K562 (cell line): ENCODE data around the gene POU2F1. TPM values are rescaled to one million over a fixed set of nuclear protein-coding genes. Genes with fewer than 3 reads are reported as not detected.

Experiments
- ATAC-seq: fragments of 200-7000 bp; cut with Tn5 transposase; 3 replicates; pipeline ENCODE4 v1.9.1; 2020; ENCODE audit warnings: moderate library complexity
- BruUV-seq: library from RNA; stranded (reverse); fragments of 400-500 nt; replicated peaks from 2 replicates; lab custom pipeline; 2021; lab: Mats Ljungman, UMichigan
- CTCF ChIA-PET: fragments of 300-600 bp; formaldehyde crosslinking; extraction: SDS; loops from one replicate; lab custom pipeline; 2021; ENCODE audit warnings: low intra/inter-chr PET ratio; lab: Yijun Ruan, JAX
- POLR2A ChIA-PET: fragments of 300-600, 350-650 bp; sonication (Branson Sonifier 250); formaldehyde crosslinking; extraction: SDS; loops from one replicate; lab custom pipeline; 2021; ENCODE audit warnings: antibody characterized with exemption, inconsistent platforms; lab: Yijun Ruan, JAX
- DNase-seq, 4 experiments: peaks; one replicate each; pipeline versions ENCODE4 v3.0.0 to v3.0.0-alpha.2; 2011 to 2018; ENCODE audit warnings: low spot score in 3 of 4, mixed read lengths in 3 of 4; ENCODE audit errors: extremely low read depth in 1 of 4
- FAIRE-seq: peaks from 2 replicates; lab custom pipeline; 2011; peaks lifted over from hg19 to GRCh38; lab: Jason Lieb, UNC
- H2AFZ ChIP-seq: 2 replicates; pipeline ENCODE4 v1.6.0; 2011; ENCODE audit warnings: low read depth, low read length, control low read depth, inconsistent platforms
- H3K27ac ChIP-seq: fragments of 200-600 bp; 3 replicates; pipeline ENCODE4 v1.8.0; 2011; ENCODE audit warnings: low read depth, mild to moderate bottlenecking, control low read depth, inconsistent platforms, low read length, moderate library complexity, mixed read lengths; ENCODE audit errors: extremely low read depth
- H3K27me3 ChIP-seq, 2 experiments: fragments of 300-600 bp in 1 of 2; 2 replicates in 1 of 2; 3 replicates in 1 of 2; pipeline versions ENCODE4 v1.6.0 to v1.8.0; 2011; ENCODE audit warnings: inconsistent platforms in 2 of 2, low read length in 2 of 2, mild to moderate bottlenecking in 1 of 2, mixed read lengths in 1 of 2, moderate library complexity in 1 of 2; ENCODE audit not compliant: control insufficient read depth in 2 of 2, insufficient read depth in 2 of 2
- H3K36me3 ChIP-seq: fragments of 300-600 bp; 3 replicates; pipeline ENCODE4 v1.8.0; 2011; ENCODE audit warnings: mild to moderate bottlenecking, low read length, inconsistent platforms; ENCODE audit not compliant: control insufficient read depth, insufficient read depth
- H3K4me1 ChIP-seq, 2 experiments: fragments of 200-600 bp in 1 of 2; replicated peaks in 1 of 2; 2 replicates in 1 of 2; 3 replicates in 1 of 2; pipeline versions ENCODE4 v1.5.1 to v1.8.0; 2011; ENCODE audit warnings: inconsistent platforms in 2 of 2, low read length in 2 of 2, mild to moderate bottlenecking in 1 of 2, mixed read lengths in 1 of 2, moderate library complexity in 1 of 2; ENCODE audit not compliant: control insufficient read depth in 2 of 2, insufficient read depth in 2 of 2
- H3K4me2 ChIP-seq: 2 replicates; pipeline ENCODE4 v1.6.1; 2011; ENCODE audit warnings: low read length, control low read depth, inconsistent platforms, mixed read lengths; ENCODE audit not compliant: insufficient read depth
- H3K4me3 ChIP-seq: fragments of 200-600 bp; sonication (generic), shearing (Covaris generic); 2 replicates; pipeline ENCODE4 v1.5.1; 2016; ENCODE audit warnings: control low read depth, inconsistent platforms
- H3K79me2 ChIP-seq: fragments of 200-600 bp; 3 replicates; pipeline ENCODE4 v1.8.0; 2011; ENCODE audit warnings: low read length, inconsistent platforms; ENCODE audit not compliant: control insufficient read depth, insufficient read depth
- H3K9ac ChIP-seq, 2 experiments: 2 replicates each; pipeline versions ENCODE4 v1.6.0 to v1.6.1; 2011; ENCODE audit warnings: low read depth in 2 of 2, low read length in 2 of 2, control low read depth in 1 of 2, inconsistent platforms in 1 of 2, mild to moderate bottlenecking in 1 of 2, mixed read lengths in 1 of 2; ENCODE audit not compliant: insufficient read depth in 1 of 2
- H3K9me1 ChIP-seq: one replicate; pipeline ENCODE4 v1.6.0; 2011; ENCODE audit warnings: inconsistent platforms, mild to moderate bottlenecking, low read length, moderate library complexity; ENCODE audit not compliant: control insufficient read depth, insufficient read depth
- H3K9me3 ChIP-seq: replicated peaks from 2 replicates; pipeline ENCODE4 v1.5.1; 2011; ENCODE audit warnings: low read depth, low read length, inconsistent platforms; ENCODE audit not compliant: control insufficient read depth, insufficient read depth
- H4K20me1 ChIP-seq: replicated peaks from 2 replicates; pipeline ENCODE4 v1.6.1; 2011; ENCODE audit warnings: low read length, inconsistent platforms, mixed read lengths; ENCODE audit not compliant: control insufficient read depth, insufficient read depth
- ATF1 ChIP-seq, 2 experiments: fragments of 450-650 bp in 1 of 2; IDR thresholded peaks; 2 replicates each; pipeline ENCODE4 v1.6.1; 2016; ENCODE audit warnings: missing compliant biosample characterization in 1 of 2, missing genetic modification characterization in 1 of 2
- ATF7 ChIP-seq: fragments of 450-650 bp; IDR thresholded peaks from 2 replicates; pipeline ENCODE4 v1.7.1; 2014; ENCODE audit warnings: mild to moderate bottlenecking, moderate library complexity
- BACH1 ChIP-seq: fragments of 200-800 bp; sonication (Bioruptor generic); IDR thresholded peaks from 2 replicates; pipeline ENCODE4 v1.6.1; 2016; ENCODE audit warnings: missing genetic modification characterization, missing compliant biosample characterization
- CBX3 ChIP-seq, 2 experiments: IDR thresholded peaks; 1 replicate in 1 of 2; 2 replicates in 1 of 2; pipeline ENCODE4 v1.6.1; 2012; ENCODE audit warnings: inconsistent platforms in 2 of 2, low read length in 2 of 2, borderline replicate concordance in 1 of 2, control low read depth in 1 of 2
- E2F3 ChIP-seq: fragments of 250-450 bp; sonication (Bioruptor Pico); IDR thresholded peaks from 2 replicates; pipeline ENCODE4 v1.4.0; 2020; ENCODE audit warnings: mild to moderate bottlenecking
- GABPA ChIP-seq: fragments of 200-800 bp; sonication (Bioruptor generic); conservative IDR thresholded peaks from 2 replicates; pipeline ENCODE4 v1.6.1; 2016; ENCODE audit warnings: low read depth, missing genetic modification characterization, missing compliant biosample characterization
- NRF1 ChIP-seq, 2 experiments: fragments of 450-650 bp; IDR thresholded peaks in 1 of 2; conservative IDR thresholded peaks in 1 of 2; 2 replicates each; pipeline ENCODE4 v1.6.1; 2014; ENCODE audit warnings: mild to moderate bottlenecking in 2 of 2
- RBM39 ChIP-seq: fragments of 200-400 bp; formaldehyde crosslinking; optimal IDR thresholded peaks from 2 replicates; pipeline ENCODE3; 2018; ENCODE audit warnings: low read depth, low read length
- SIRT6 ChIP-seq: IDR thresholded peaks from one replicate; pipeline ENCODE4 v1.6.1; 2012; ENCODE audit warnings: low read depth, mild to moderate bottlenecking, control low read depth, inconsistent platforms, low read length, moderate library complexity
- STAT5A ChIP-seq: IDR thresholded peaks from 2 replicates; pipeline ENCODE4 v1.6.1; 2012; ENCODE audit warnings: low read length, inconsistent platforms, borderline replicate concordance
- ZNF175 ChIP-seq: fragments of 200-800 bp; sonication (Bioruptor generic); IDR thresholded peaks from 2 replicates; pipeline ENCODE4 v1.6.1; 2016; ENCODE audit warnings: low read depth, mild to moderate bottlenecking, missing genetic modification characterization, missing compliant biosample characterization
- ZNF584 ChIP-seq: fragments of 200-800 bp; sonication (Bioruptor generic); IDR thresholded peaks from 2 replicates; pipeline ENCODE4 v1.6.1; 2016; ENCODE audit warnings: low read depth, mild to moderate bottlenecking, missing genetic modification characterization, missing compliant biosample characterization
- WGBS: fragments of 100-300 bp; shearing (Covaris generic); methylation state at CpG from one replicate; pipeline ENCODE4 v1.1.6; 2016; ENCODE audit warnings: low coverage, mixed read lengths; ENCODE audit not compliant: insufficient coverage; ENCODE audit errors: missing lambda C conversion rate; 5-methylcytosine and 5-hydroxymethylcytosine counted together
- in situ Hi-C: fragments of 300-500 bp; cut with MboI; formaldehyde crosslinking; loops from 4 replicates; pipeline ENCODE4 v1.15.0; 2018; ENCODE audit warnings: inconsistent platforms, mixed read lengths
- intact Hi-C: fragments of 100-400 bp; cut with micrococcal nuclease; formaldehyde crosslinking; loops from 2 replicates; pipeline ENCODE4 v1.14.2; 2022
- polyA plus RNA-seq, 8 experiments: library from polyadenylated mRNA; depleted of rRNA in 4 of 8; stranded (reverse) in 5 of 8; unstranded in 3 of 8; fragments of >200 nt; fragmentation: Nextera tagmentation in 2 of 8; fragmentation: Illumina TruSeq in 1 of 8; extraction: Ambion mirVana in 2 of 8; extraction: Trizol in 1 of 8; gene quantifications; 2 replicates each; pipeline versions ENCODE4 v1.2.1 to v1.2.3, GENCODE V29; 2011 to 2014; ENCODE audit warnings: inconsistent platforms in 1 of 8, missing spikeins in 1 of 8
- total RNA-seq, 7 experiments: library from RNA; depleted of rRNA in 6 of 7; stranded (reverse); fragments of >200 nt in 6 of 7; fragmentation: Illumina TruSeq in 2 of 7; extraction: Trizol in 2 of 7; gene quantifications; 2 replicates each; pipeline versions ENCODE4 v1.2.1 to v1.2.3, GENCODE V29; 2011 to 2021; ENCODE audit warnings: low replicate concordance in 1 of 7
- TF ChIP-seq, protein P1 (sequence below): fragments of 200-800 bp; sonication (Bioruptor generic); IDR thresholded peaks from 2 replicates; pipeline ENCODE4 v1.6.1; 2017; ENCODE audit warnings: missing genetic modification characterization, missing compliant biosample characterization
- TF ChIP-seq, protein P2 (sequence below), 3 experiments: fragments of 200-800 bp in 1 of 3; sonication (Bioruptor generic) in 1 of 3; sonication (generic) in 1 of 3; formaldehyde crosslinking in 1 of 3; IDR thresholded peaks; 2 replicates each; pipeline versions ENCODE4 v1.6.1 to v1.8.0; 2016 to 2022; ENCODE audit warnings: mild to moderate bottlenecking in 2 of 3, missing compliant biosample characterization in 2 of 3, missing genetic modification characterization in 2 of 3, missing genetic modification reagents in 1 of 3
- TF ChIP-seq, protein P3 (sequence below), 2 experiments: fragments of 450-650 bp in 1 of 2; sonication (generic) in 1 of 2; formaldehyde crosslinking in 1 of 2; IDR thresholded peaks in 1 of 2; conservative IDR thresholded peaks in 1 of 2; 2 replicates each; pipeline versions ENCODE4 v1.6.1 to v1.8.1; 2016 to 2023; ENCODE audit warnings: mild to moderate bottlenecking in 2 of 2, moderate library complexity in 2 of 2, inconsistent platforms in 1 of 2, missing genetic modification reagents in 1 of 2

The POU2F1 gene
- total and polyA plus RNA-seq, 9 of the 15 experiments (the other 6 are each of a cell fraction or from before 2014, with no cell fraction given): 2.6 to 22.3 (median 8.8) TPM

DNA sequence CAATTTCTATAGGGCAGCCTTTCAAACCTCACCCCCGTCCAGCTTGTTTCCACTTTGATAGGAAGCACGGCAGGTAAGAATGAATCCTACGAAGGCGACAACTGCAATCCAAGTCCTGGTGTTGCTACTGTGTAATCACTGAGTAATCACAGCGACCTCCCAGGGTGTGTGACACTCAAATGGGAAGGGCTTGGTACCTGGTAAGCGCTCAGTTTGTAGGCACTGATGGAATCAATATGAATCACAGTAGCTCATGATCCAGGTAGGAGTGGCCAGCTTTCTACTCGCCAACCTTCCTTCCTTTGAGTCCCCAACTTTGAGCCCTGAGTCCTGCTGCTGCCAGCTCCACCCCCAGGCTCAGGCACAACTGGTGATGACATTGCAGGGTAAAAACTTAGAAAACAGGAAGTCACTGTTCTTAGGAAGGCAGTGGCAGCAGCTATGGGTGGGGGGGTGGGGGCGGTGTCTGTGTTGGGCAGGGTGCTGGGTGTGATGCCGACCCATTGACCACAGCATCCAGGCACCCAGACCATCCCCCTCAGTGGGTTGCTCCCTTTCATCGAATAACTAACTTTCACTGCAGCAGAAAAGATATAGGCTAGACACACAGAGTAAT lies 226.9 kb downstream of the POU2F1 start:
- peak; percentile 37 for FAIRE-seq
- Histone ChIP-seq H3K79me2 (no peaks in the 10 kb centered on the region), H4K20me1 (no peaks in the 10 kb centered on the region), H3K4me2 (peak overlapping the region; percentile 59), H3K9me1 (no peaks in the 10 kb centered on the region), H3K4me1 (peaks cover 0 to 16% of the 10 kb centered on the region in 2 experiments; a peak in 4 of 5 replicates), H3K9me3 (no peaks in the 10 kb centered on the region), H3K27ac (no peak overlapping the region), H3K4me3 (0 out of 2 replicates have a peak overlapping the region, but pooled peaks have one; percentile 7), H3K27me3 (peaks cover 14 to 24% of the 10 kb centered on the region in 2 experiments), H3K9ac (no peak overlapping the region; a peak in 1 of 4 replicates), H2AFZ (peak overlapping the region; percentile 58; the same call in 1 of the 2 replicates), H3K36me3 (no peaks in the 10 kb centered on the region)
- CTCF ChIA-PET: no interaction called here
- BruUV-seq: no TSS peak
- intact Hi-C loops (loop anchor here (10.0 kb wide), 1 partner anchor 237 kb away; no protein-coding TSS in a partner anchor), in situ Hi-C loops (loop anchor here (5.0 to 10.0 kb wide), 3 partner anchors 85 to 563 kb away; no protein-coding TSS in a partner anchor)
- WGBS: 4% methylated on average over 10 of the region's 10 CpGs
- POLR2A ChIA-PET: interaction anchor here (0.7 to 1.7 kb wide), 6 partner anchors 10 to 228 kb away, joined by 3 to 5 read pairs (median 4); no protein-coding TSS in a partner anchor
- ATAC-seq: peak; percentile 77
- DNase-seq: peak in 3 of 4 experiments; percentile 16 to 47 (median 43)
- TF ChIP-seq RBM39 (no peak), BACH1 (tag) (peak; percentile 14; the same call in 1 of the 2 replicates), CBX3 (IDR thresholded peaks at IDR 0.05; ENCODE audit: borderline replicate concordance in 1 of 2, low read length in 2 of 2) (no peak), ZNF175 (peak; percentile 85), ZNF584 (CRISPR knock-in tag) (peak; percentile 66; the same call in 1 of the 2 replicates), NRF1 (conservative IDR thresholded peaks at IDR 0.05 in 1 of 2, IDR thresholded peaks at IDR 0.05 in 1 of 2) (peak; percentile 12 to 25; a peak in 1 of 4 replicates), STAT5A (no peak), E2F3 (CRISPR knock-in tag) (no peak), ATF7 (peak; percentile 68), GABPA (tag) (peak; percentile 63; the same call in 1 of the 2 replicates), SIRT6 (no peak), ATF1 (CRISPR knock-in tag; IDR thresholded peaks at IDR 0.05) (no peak), ATF1 (tag; IDR thresholded peaks at IDR 0.05) (peak; percentile 44)
- TF ChIP-seq, protein P1, sequence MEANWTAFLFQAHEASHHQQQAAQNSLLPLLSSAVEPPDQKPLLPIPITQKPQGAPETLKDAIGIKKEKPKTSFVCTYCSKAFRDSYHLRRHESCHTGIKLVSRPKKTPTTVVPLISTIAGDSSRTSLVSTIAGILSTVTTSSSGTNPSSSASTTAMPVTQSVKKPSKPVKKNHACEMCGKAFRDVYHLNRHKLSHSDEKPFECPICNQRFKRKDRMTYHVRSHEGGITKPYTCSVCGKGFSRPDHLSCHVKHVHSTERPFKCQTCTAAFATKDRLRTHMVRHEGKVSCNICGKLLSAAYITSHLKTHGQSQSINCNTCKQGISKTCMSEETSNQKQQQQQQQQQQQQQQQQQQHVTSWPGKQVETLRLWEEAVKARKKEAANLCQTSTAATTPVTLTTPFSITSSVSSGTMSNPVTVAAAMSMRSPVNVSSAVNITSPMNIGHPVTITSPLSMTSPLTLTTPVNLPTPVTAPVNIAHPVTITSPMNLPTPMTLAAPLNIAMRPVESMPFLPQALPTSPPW (CRISPR knock-in tag): peak; percentile 83
- TF ChIP-seq, protein P2, sequence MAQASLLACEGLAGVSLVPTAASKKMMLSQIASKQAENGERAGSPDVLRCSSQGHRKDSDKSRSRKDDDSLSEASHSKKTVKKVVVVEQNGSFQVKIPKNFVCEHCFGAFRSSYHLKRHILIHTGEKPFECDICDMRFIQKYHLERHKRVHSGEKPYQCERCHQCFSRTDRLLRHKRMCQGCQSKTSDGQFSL (CRISPR knock-in tag; IDR thresholded peaks at IDR 0.05): peak; percentile 89
- TF ChIP-seq, protein P2 (tag; IDR thresholded peaks at IDR 0.05): 0 out of 4 replicates have a peak, but pooled peaks of 1 of the 2 experiments have one; percentile 58
- TF ChIP-seq, protein P3, sequence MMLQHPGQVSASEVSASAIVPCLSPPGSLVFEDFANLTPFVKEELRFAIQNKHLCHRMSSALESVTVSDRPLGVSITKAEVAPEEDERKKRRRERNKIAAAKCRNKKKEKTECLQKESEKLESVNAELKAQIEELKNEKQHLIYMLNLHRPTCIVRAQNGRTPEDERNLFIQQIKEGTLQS (IDR thresholded peaks at IDR 0.05): peak; percentile 82
- TF ChIP-seq, protein P3 (CRISPR knock-in tag; conservative IDR thresholded peaks at IDR 0.05): no peak
